ENCODE results near the gene EFCAB13.

EFCAB13 gene

GRCh38 chr17:47300718-47301117 is 23.0 kb upstream of the EFCAB13 start:
- TF ChIP-seq, protein P1, sequence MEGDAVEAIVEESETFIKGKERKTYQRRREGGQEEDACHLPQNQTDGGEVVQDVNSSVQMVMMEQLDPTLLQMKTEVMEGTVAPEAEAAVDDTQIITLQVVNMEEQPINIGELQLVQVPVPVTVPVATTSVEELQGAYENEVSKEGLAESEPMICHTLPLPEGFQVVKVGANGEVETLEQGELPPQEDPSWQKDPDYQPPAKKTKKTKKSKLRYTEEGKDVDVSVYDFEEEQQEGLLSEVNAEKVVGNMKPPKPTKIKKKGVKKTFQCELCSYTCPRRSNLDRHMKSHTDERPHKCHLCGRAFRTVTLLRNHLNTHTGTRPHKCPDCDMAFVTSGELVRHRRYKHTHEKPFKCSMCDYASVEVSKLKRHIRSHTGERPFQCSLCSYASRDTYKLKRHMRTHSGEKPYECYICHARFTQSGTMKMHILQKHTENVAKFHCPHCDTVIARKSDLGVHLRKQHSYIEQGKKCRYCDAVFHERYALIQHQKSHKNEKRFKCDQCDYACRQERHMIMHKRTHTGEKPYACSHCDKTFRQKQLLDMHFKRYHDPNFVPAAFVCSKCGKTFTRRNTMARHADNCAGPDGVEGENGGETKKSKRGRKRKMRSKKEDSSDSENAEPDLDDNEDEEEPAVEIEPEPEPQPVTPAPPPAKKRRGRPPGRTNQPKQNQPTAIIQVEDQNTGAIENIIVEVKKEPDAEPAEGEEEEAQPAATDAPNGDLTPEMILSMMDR (IDR thresholded peaks at IDR 0.05; ENCODE audit: borderline replicate concordance, insufficient read depth, low read depth, low read length) = no peak
- no peak overlapping the region for H3K4me3 ChIP-seq (ENCODE audit: low read depth, low read length)

GRCh38 chr17:47301161-47301560 is 22.6 kb upstream of the EFCAB13 start:
- H3K4me3 ChIP-seq (ENCODE audit: low read depth, low read length) = no peak overlapping the region
- TF ChIP-seq, protein P1 (IDR thresholded peaks at IDR 0.05; ENCODE audit: borderline replicate concordance, insufficient read depth, low read depth, low read length) = no peak

GRCh38 chr17:47301831-47302230 is 21.9 kb upstream of the EFCAB13 start:
- H3K4me3 ChIP-seq (ENCODE audit: low read depth, low read length) = no peak overlapping the region

DNA sequence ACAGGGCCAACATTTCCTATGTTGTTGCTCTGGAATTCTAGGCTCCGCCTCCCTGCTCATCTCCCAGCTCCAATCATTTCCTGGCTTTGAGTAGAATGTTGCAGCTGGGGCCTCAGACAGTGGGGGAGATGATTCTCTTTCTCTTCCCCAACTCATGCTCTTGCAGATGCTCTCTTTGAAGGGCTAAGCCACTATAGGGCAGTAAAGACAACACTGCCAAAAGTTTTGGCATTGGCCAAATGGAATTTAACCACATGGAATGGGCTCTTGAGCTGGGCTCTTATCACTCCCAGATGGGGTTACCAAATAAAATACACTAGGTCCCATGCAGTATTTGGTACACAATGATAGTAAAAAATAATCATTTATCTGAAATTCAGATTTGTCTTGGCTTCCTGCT is 19.6 kb upstream of the EFCAB13 start:
- H3K4me3 ChIP-seq (ENCODE audit: low read depth, low read length) = no peak overlapping the region
- TF ChIP-seq, protein P1 (IDR thresholded peaks at IDR 0.05; ENCODE audit: borderline replicate concordance, insufficient read depth, low read depth, low read length) = no peak

More at GRCh38 chr17:47301831-47302230, 21.9 kb upstream of the EFCAB13 start:
- TF ChIP-seq, protein P1 (IDR thresholded peaks at IDR 0.05; ENCODE audit: borderline replicate concordance, insufficient read depth, low read depth, low read length) = no peak

GRCh38 chr17:47305302-47305923 is 18.3 kb upstream of the EFCAB13 start:
- H3K4me3 ChIP-seq (ENCODE audit: low read depth, low read length) = no peak overlapping the region
- TF ChIP-seq, protein P1 (IDR thresholded peaks at IDR 0.05; ENCODE audit: borderline replicate concordance, insufficient read depth, low read depth, low read length) = no peak

- no peak overlapping the region for H3K4me3 ChIP-seq (ENCODE audit: low read depth, low read length)
- TF ChIP-seq, protein P1 (IDR thresholded peaks at IDR 0.05; ENCODE audit: borderline replicate concordance, insufficient read depth, low read depth, low read length) = no peak
Measured at GRCh38 chr17:47310186-47310733, 13.5 kb upstream of the EFCAB13 start.

GRCh38 chr17:47311420-47311819 is 12.3 kb upstream of the EFCAB13 start:
- TF ChIP-seq, protein P1 (IDR thresholded peaks at IDR 0.05; ENCODE audit: borderline replicate concordance, insufficient read depth, low read depth, low read length) = no peak
- H3K4me3 ChIP-seq (ENCODE audit: low read depth, low read length) = no peak overlapping the region
